Measurements from ENCODE around the gene IFNA8. TPM values are rescaled to one million over a fixed set of nuclear protein-coding genes. Genes with fewer than 3 reads are reported as not detected.

The IFNA8 gene
- total RNA-seq, 1 experiment from 2014 or later: not detected

GRCh38 chr9:21428235-21428634, 19.3 kb downstream of the IFNA8 start:
- H3K4me1 ChIP-seq (ENCODE audit: control insufficient read depth, insufficient read depth, low read length): no peaks in the 10 kb centered on the region
- POLR2A ChIA-PET: no interaction called here
- ATAC-seq (no peak), DNase-seq (ENCODE audit: low read depth, low spot score) (no peak)
- H3K9me3 ChIP-seq (ENCODE audit: control insufficient read depth, insufficient read depth, low read depth, low read length): no peaks in the 10 kb centered on the region
- no TSS peak for BruUV-seq (replicated peaks)
- no peak overlapping the region for H3K4me3 ChIP-seq (ENCODE audit: low read depth in 2 of 2, low read length in 2 of 2)
- no peaks in the 10 kb centered on the region for H3K27me3 ChIP-seq (ENCODE audit: control insufficient read depth, insufficient read depth, low read length)
- in situ Hi-C loops (cut with HindIII; ENCODE audit: low pct_unique_long_range_greater_than_20kb, low sequenced_read_pairs) (no loop called here), intact Hi-C loops (cut with micrococcal nuclease; ENCODE audit: unreplicated experiment) (no loop called here)
- CTCF ChIA-PET: no interaction called here
- no peaks in the 10 kb centered on the region for H3K36me3 ChIP-seq (ENCODE audit: control insufficient read depth, insufficient read depth, low read length)
- TF ChIP-seq TCF7L2 (IDR thresholded peaks at IDR 0.05; ENCODE audit: low read depth, low read length) (no peak), CTCF (IDR thresholded peaks at IDR 0.05) (no peak), SIN3A (IDR thresholded peaks at IDR 0.05; ENCODE audit: borderline replicate concordance, insufficient read depth, low read depth, low read length) (no peak), POLR2AphosphoS5 (IDR thresholded peaks at IDR 0.05; ENCODE audit: low read depth, low read length) (no peak), REST (IDR thresholded peaks at IDR 0.05; ENCODE audit: insufficient read depth in 1 of 2, low read depth in 2 of 2, low read length in 1 of 2) (no peak)
- no peak overlapping the region for H3K27ac ChIP-seq (ENCODE audit: low read length)

- Histone ChIP-seq H3K27me3 (ENCODE audit: control insufficient read depth, insufficient read depth, low read length) (no peaks in the 10 kb centered on the region), H3K27ac (ENCODE audit: low read length) (no peak overlapping the region), H3K4me3 (ENCODE audit: low read depth in 2 of 2, low read length in 2 of 2) (no peak overlapping the region), H3K36me3 (ENCODE audit: control insufficient read depth, insufficient read depth, low read length) (no peaks in the 10 kb centered on the region), H3K4me1 (ENCODE audit: control insufficient read depth, insufficient read depth, low read length) (no peaks in the 10 kb centered on the region), H3K9me3 (ENCODE audit: control insufficient read depth, insufficient read depth, low read depth, low read length) (no peaks in the 10 kb centered on the region)
- ATAC-seq (no peak), DNase-seq (ENCODE audit: low read depth, low spot score) (no peak)
- BruUV-seq (replicated peaks): no TSS peak
- ChIA-PET CTCF (no interaction called here), POLR2A (no interaction called here)
- intact Hi-C loops (cut with micrococcal nuclease; ENCODE audit: unreplicated experiment) (no loop called here), in situ Hi-C loops (cut with HindIII; ENCODE audit: low pct_unique_long_range_greater_than_20kb, low sequenced_read_pairs) (no loop called here)
- TF ChIP-seq REST (IDR thresholded peaks at IDR 0.05; ENCODE audit: insufficient read depth in 1 of 2, low read depth in 2 of 2, low read length in 1 of 2) (no peak), POLR2AphosphoS5 (IDR thresholded peaks at IDR 0.05; ENCODE audit: low read depth, low read length) (no peak)
Measured at GRCh38 chr9:21429191-21429590, 20.3 kb downstream of the IFNA8 start.

Data from Panc1 (cell line).